Kidney (tissue), 14 donors: ENCODE data around the gene NAT9. TPM values are rescaled to one million over a fixed set of nuclear protein-coding genes. Genes with fewer than 3 reads are reported as not detected.

Experiments used
- DNase-seq, 5 donors: peaks; one replicate each; pipeline ENCODE4 v3.0.0-alpha.2; 2013 to 2020
- FAIRE-seq: peaks from 2 replicates; lab custom pipeline; 2012; peaks lifted over from hg19 to GRCh38; lab: Jason Lieb, UNC
- H3K27ac ChIP-seq, 2 donors: one replicate each; pipeline ENCODE4 v1.7.0; 2013; ENCODE audit warnings: low read depth in 2 of 2, low read length in 2 of 2, inconsistent platforms in 1 of 2
- H3K27me3 ChIP-seq: one replicate; pipeline ENCODE4 v1.7.1; 2013; ENCODE audit warnings: low read length, inconsistent platforms; ENCODE audit not compliant: control insufficient read depth, insufficient read depth
- H3K36me3 ChIP-seq, 3 donors: one replicate each; pipeline versions ENCODE4 v1.7.0 to v1.7.1; 2013; ENCODE audit warnings: low read length in 3 of 3, control low read depth in 1 of 3, inconsistent platforms in 1 of 3; ENCODE audit not compliant: insufficient read depth in 3 of 3, control insufficient read depth in 2 of 3
- H3K4me1 ChIP-seq, 3 donors: one replicate each; pipeline versions ENCODE4 v1.7.0 to v1.7.1; 2013; ENCODE audit warnings: low read length in 3 of 3, inconsistent platforms in 1 of 3, low read depth in 1 of 3; ENCODE audit not compliant: control insufficient read depth in 2 of 3, insufficient read depth in 2 of 3
- H3K4me3 ChIP-seq, 3 donors: one replicate each; pipeline versions ENCODE4 v1.7.0 to v1.8.1; 2013; ENCODE audit warnings: low read length in 3 of 3, control low read depth in 1 of 3, inconsistent platforms in 1 of 3
- H3K9ac ChIP-seq, 3 donors: one replicate each; pipeline versions ENCODE4 v1.7.0 to v1.7.1; 2013; ENCODE audit warnings: low read length in 3 of 3, control low read depth in 1 of 3, inconsistent platforms in 1 of 3
- H3K9me3 ChIP-seq, 3 donors: one replicate each; pipeline versions ENCODE4 v1.7.0 to v1.7.1; 2013; ENCODE audit warnings: low read length in 3 of 3, control low read depth in 1 of 3, inconsistent platforms in 1 of 3; ENCODE audit not compliant: control insufficient read depth in 2 of 3, insufficient read depth in 1 of 3
- CTCF ChIP-seq: IDR thresholded peaks from 3 replicates; pipeline ENCODE4 v1.5.1; 2012; ENCODE audit warnings: mild to moderate bottlenecking, moderate library complexity, borderline replicate concordance; ENCODE audit not compliant: insufficient read depth; ENCODE audit errors: extremely low read depth
- intact Hi-C: fragments of 100-400 bp; cut with DNase I; formaldehyde crosslinking; loops from one replicate; pipeline ENCODE4 v1.11.1; 2022
- polyA plus RNA-seq: library from polyadenylated mRNA; stranded (reverse); fragments of 350-450 nt; fragmentation: Illumina TruSeq; extraction: RNeasy Lipid Tissue Mini Kit (QIAGEN cat#74804); gene quantifications from one replicate; pipeline ENCODE4 v1.2.3, GENCODE V29; 2014; ENCODE audit warnings: low read depth, low replicate concordance; ENCODE audit not compliant: insufficient read depth
- total RNA-seq: library from RNA; stranded (reverse); fragmentation: NEBNext Ultra II Directional; extraction: Animal tissue kit (Norgen Biotek cat#: 25700); gene quantifications from one replicate; pipeline ENCODE4 v1.2.1, GENCODE V29; 2021
- donor health status: control.
- donor health status: control.
- donor health status: control.
- donor health status: control.
- donor health status: control.
- donor health status: DM: yes; HTN: yes; CAD: no.
- donor health status: Normal renal cell carcinoma (clear cell type).

NAT9 gene
- total and polyA plus RNA-seq, 2 donors from 2014 or later: 33.5 to 41.5 TPM

DNA sequence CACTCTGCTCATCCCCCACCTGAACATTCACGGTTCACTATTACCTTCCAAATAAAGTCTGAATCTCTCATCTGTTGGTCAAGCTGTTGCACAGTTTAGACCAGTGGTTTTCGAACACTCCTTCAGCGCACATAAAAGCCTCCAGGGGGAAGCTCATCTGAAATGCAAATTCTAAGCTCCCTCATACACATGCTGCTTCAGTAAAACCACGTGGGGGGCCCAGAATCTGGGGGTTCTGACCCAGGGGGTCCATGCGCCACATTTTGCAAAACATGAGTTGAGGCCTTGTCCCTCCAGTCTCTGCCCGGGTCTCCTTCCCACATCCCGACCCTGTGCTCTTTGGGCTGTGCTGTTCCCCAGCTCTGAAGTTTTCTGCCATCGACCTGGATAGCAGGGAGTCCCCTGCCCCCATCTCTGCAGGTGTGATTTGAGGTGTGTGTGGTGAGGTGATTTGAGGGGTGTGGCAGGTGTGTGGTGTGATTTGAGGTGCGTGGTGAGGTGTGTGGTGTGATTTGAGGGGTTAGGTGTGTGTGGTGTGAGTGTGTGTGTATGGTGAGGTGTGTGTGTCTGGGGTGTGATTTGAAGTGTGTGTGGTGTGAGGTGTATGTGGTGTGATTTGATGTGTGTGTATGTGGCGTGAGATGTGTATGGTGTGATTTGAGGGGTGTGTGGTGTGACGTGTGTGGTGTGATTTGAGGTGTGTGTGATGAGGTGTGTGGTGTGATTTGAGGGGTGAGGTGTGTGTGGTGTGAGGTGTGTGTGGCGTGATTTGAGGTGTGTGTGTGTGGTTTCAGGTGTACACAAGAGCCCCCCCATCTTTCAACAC lies 43.9 kb downstream of the NAT9 start:
- Histone ChIP-seq H3K4me3 (no peak overlapping the region), H3K27me3 (no peaks in the 10 kb centered on the region), H3K27ac (no peak overlapping the region), H3K9me3 (no peaks in the 10 kb centered on the region), H3K9ac (no peak overlapping the region), H3K36me3 (no peaks in the 10 kb centered on the region), H3K4me1 (peaks cover 0 to 2% (median 0%) of the 10 kb centered on the region in 3 donors)
- no peak for DNase-seq
- intact Hi-C loops: no loop called here
- no peak for TF ChIP-seq CTCF
- no peak for FAIRE-seq

DNA sequence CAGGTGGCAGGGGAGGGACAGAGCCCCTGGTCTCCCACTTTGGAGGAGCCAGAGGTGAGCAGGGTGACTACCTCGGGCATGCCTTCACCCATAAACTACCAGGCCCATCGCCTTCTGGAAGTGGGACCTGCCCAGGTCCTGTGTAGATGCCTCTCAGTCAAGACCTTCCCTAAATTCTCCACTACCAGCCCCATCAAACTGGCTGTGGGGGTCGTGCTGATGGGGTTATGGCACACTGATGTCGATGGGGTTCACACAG lies 44.9 kb downstream of the NAT9 start:
- Histone ChIP-seq H3K27ac (no peak overlapping the region), H3K4me3 (no peak overlapping the region), H3K9ac (no peak overlapping the region), H3K4me1 (no peaks in the 10 kb centered on the region), H3K27me3 (no peaks in the 10 kb centered on the region), H3K36me3 (no peaks in the 10 kb centered on the region), H3K9me3 (no peaks in the 10 kb centered on the region)
- no peak for DNase-seq
- FAIRE-seq: no peak
- intact Hi-C loops: no loop called here
- TF ChIP-seq CTCF: no peak

GRCh38 chr17:74730491-74731346 lies 45.4 kb downstream of the NAT9 start:
- intact Hi-C loops: no loop called here
- H3K9ac ChIP-seq: no peak overlapping the region
- H3K4me1 ChIP-seq: no peaks in the 10 kb centered on the region
- H3K27ac ChIP-seq: no peak overlapping the region
- H3K27me3 ChIP-seq: no peaks in the 10 kb centered on the region
- FAIRE-seq (no peak), DNase-seq (no peak)
- H3K4me3 ChIP-seq: no peak overlapping the region
- no peaks in the 10 kb centered on the region for H3K36me3 ChIP-seq
- H3K9me3 ChIP-seq: no peaks in the 10 kb centered on the region
- TF ChIP-seq CTCF: no peak
